Mesothelial cell of epicardium (in vitro differentiated cells): ENCODE data around the gene GSC2. TPM values are rescaled to one million over a fixed set of nuclear protein-coding genes. Genes with fewer than 3 reads are reported as not detected.
A peak's percentile ranks its signal among the peaks of the same experiment; 100 is the strongest.

ENCODE experiments used
- DNase-seq, 2 experiments: peaks; one replicate each; pipeline ENCODE4 v3.0.0; 2021; ENCODE audit warnings: low spot score in 2 of 2; ENCODE audit not compliant: unreplicated experiment in 2 of 2
- H3K27ac Mint-ChIP-seq: 2 replicates; pipeline ENCODE4 v1.8.0; 2021; ENCODE audit warnings: mixed read lengths
- H3K27me3 Mint-ChIP-seq: 2 replicates; pipeline ENCODE4 v1.8.0; 2021; ENCODE audit warnings: low read depth, mixed read lengths
- H3K36me3 Mint-ChIP-seq: 2 replicates; pipeline ENCODE4 v1.8.0; 2021; ENCODE audit warnings: mixed read lengths
- H3K4me1 Mint-ChIP-seq: 2 replicates; pipeline ENCODE4 v1.8.0; 2021; ENCODE audit warnings: mixed read lengths
- H3K4me3 Mint-ChIP-seq: 2 replicates; pipeline ENCODE4 v1.8.0; 2021; ENCODE audit warnings: mild to moderate bottlenecking, moderate library complexity, mixed read lengths
- H3K9me3 Mint-ChIP-seq: 2 replicates; pipeline ENCODE4 v1.8.0; 2021; ENCODE audit warnings: mixed read lengths
- CTCF ChIP-seq: fragments of 200-600 bp; sonication (generic); IDR thresholded peaks from one replicate; pipeline ENCODE4 v1.5.0; 2021; ENCODE audit warnings: antibody characterized with exemption; ENCODE audit not compliant: unreplicated experiment
- total RNA-seq: library from RNA; stranded (reverse); gene quantifications from 3 replicates; pipeline ENCODE4 v1.2.1, GENCODE V29; 2021

Gene GSC2
- total RNA-seq, 1 donor from 2014 or later: not detected

GRCh38 chr22:19172213-19173046, 22.3 kb upstream of the GSC2 start:
- H3K4me3 Mint-ChIP-seq: peak overlapping the region; percentile 94
- H3K36me3 Mint-ChIP-seq: no peaks in the 10 kb centered on the region
- H3K4me1 Mint-ChIP-seq: peaks cover 38% of the 10 kb centered on the region
- DNase-seq: no peak
- TF ChIP-seq CTCF: no peak
- H3K27ac Mint-ChIP-seq: peak overlapping the region; percentile 97
- peaks cover 38% of the 10 kb centered on the region for H3K27me3 Mint-ChIP-seq
- no peaks in the 10 kb centered on the region for H3K9me3 Mint-ChIP-seq

- Mint-ChIP-seq H3K4me1 (peaks cover 31% of the 10 kb centered on the region), H3K4me3 (peak overlapping the region; percentile 94), H3K9me3 (no peaks in the 10 kb centered on the region), H3K27me3 (peaks cover 54% of the 10 kb centered on the region), H3K27ac (no peak overlapping the region), H3K36me3 (no peaks in the 10 kb centered on the region)
- no peak for TF ChIP-seq CTCF
- peak in 1 of 2 experiments; percentile 10 for DNase-seq
Observed at GRCh38 chr22:19169947-19170318, 19.8 kb upstream of the GSC2 start.

- H3K4me3 Mint-ChIP-seq: peak overlapping the region; percentile 49
- TF ChIP-seq CTCF: no peak
- peak in 1 of 2 experiments; percentile 12 for DNase-seq
- H3K27me3 Mint-ChIP-seq: peaks cover 60% of the 10 kb centered on the region
- H3K4me1 Mint-ChIP-seq: peaks cover 31% of the 10 kb centered on the region
- no peak overlapping the region for H3K27ac Mint-ChIP-seq
- no peaks in the 10 kb centered on the region for H3K36me3 Mint-ChIP-seq
- H3K9me3 Mint-ChIP-seq: no peaks in the 10 kb centered on the region
Observed at GRCh38 chr22:19169002-19169946, 19.2 kb upstream of the GSC2 start.

- Mint-ChIP-seq H3K9me3 (no peaks in the 10 kb centered on the region), H3K4me1 (peaks cover 27% of the 10 kb centered on the region), H3K36me3 (no peaks in the 10 kb centered on the region), H3K27ac (no peak overlapping the region), H3K4me3 (no peak overlapping the region), H3K27me3 (peaks cover 62% of the 10 kb centered on the region)
- TF ChIP-seq CTCF: no peak
- DNase-seq: no peak
Observed at GRCh38 chr22:19168088-19168890, 18.2 kb upstream of the GSC2 start.
